Stimulated activated CD4-positive, alpha-beta T cell treated with anti-CD3 and anti-CD28 coated beads, Interleukin-15, amount 100 ng/mL, for 1 hour (primary cell): ENCODE measurements around the gene MICOS13.
"Not testable (repeated sequence)": the region's sequence is repeated elsewhere in the genome, so short reads cannot be mapped to it uniquely, and the experiment has no call there.

Source experiments
- DNase-seq, 2 donors: peaks; one replicate each; pipeline ENCODE4 v3.0.0-alpha.2; 2020; ENCODE audit warnings: low read depth in 1 of 2, low spot score in 1 of 2

MICOS13 gene

DNA sequence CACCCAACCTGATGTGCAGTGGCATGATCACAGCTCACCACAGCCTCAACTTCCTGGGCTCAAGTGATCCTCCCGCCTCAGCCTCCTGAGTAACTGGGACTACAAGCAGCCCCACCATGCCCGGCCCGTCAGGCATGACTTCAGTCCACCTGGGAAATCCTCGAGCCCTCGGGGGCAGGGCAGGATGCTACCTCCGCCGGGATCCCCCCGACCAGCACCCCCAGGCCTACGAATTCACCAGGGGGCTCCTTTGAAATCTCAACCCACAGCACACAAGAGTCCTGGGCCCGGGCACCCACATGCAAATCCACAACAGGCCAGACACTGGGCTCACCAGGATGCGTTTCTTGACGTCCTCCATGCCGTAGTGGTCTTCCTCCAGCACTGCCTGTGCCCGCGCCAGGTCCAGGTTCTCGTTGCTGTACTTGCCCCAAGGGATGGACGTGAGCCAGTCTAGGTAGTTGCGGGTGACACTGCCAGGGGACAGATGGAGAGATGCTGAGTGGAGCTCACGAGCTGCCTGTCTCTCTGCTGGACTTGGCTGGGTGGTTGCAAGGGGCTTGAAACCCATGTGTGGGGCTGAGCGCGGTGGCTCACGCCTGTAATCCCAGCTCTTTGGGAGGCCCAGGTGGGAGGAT is 20.3 kb upstream of the MICOS13 start:
- no peak for DNase-seq

DNA sequence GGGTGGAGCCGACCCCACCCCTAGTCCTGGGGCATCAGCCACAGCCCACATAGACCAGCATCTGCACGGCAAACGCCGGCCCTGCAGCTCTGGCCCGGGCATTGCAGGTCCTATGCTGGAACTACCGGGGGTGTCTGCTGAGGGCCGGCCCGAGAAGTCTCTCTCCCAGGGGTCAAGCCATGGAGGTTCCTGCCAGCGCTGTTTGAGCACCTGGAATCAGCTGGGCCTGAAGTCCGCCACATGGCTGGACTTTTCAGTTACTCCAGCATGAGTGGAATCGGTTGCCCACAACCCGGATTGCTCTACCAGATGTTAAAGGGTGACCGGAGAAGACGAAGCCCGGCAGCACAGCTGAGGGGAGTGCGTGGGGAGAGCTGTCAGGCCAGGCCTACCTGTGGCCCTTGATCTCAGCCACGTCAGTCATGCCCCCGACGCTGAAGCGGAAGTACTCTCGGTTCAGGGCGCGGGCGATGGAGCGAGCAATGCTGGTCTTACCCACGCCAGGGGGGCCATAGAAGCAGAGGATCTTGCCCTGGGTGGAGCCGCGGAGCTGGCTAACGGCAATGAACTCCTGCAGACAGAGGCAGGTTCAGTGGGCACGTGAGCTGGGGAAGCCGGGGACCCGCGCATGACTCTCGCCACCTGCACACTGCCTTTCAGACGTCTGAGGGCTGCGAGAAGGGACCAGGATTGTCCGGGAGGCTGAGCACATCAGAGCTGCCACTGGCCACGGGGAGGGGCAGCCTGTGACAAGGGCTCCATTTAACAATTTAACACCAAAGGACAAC is 18.5 kb upstream of the MICOS13 start:
- no peak for DNase-seq

DNA sequence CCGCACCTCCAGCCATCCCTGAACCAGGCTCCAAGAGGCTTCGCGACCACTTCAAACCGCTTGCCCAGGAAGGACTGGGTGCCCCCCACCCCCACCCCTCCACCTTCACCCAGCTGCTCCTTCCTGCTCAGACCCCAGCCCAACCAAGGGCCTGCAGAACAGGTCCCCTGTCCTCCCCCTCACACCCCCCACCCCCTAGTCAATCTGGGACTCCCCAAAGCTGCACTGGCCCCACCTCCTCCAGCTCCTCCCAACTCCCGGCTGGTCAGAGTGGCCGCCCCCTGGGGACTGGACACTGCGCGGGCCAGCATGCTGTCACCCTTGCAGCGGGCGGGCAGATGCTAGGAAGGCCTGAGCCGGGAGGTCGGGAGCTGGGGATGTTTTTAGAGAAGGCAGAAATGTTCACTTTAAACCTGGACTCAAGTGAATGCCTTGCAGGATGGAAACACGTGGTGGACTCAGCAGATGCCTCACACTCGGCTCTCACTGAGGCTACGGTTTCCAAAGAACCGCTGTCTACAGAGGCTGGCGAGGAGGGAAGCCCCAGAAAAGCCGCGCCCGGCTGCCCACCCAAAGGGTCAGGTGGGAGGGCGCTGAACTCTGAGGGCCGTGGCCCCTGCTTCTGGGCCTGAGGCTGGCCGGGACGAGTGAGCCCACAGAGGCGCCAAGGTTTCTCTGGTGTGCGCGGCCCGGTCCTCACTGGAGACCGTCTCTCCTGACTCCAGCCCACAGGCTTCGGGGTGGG is 17.7 kb upstream of the MICOS13 start:
- DNase-seq, result no peak

DNA sequence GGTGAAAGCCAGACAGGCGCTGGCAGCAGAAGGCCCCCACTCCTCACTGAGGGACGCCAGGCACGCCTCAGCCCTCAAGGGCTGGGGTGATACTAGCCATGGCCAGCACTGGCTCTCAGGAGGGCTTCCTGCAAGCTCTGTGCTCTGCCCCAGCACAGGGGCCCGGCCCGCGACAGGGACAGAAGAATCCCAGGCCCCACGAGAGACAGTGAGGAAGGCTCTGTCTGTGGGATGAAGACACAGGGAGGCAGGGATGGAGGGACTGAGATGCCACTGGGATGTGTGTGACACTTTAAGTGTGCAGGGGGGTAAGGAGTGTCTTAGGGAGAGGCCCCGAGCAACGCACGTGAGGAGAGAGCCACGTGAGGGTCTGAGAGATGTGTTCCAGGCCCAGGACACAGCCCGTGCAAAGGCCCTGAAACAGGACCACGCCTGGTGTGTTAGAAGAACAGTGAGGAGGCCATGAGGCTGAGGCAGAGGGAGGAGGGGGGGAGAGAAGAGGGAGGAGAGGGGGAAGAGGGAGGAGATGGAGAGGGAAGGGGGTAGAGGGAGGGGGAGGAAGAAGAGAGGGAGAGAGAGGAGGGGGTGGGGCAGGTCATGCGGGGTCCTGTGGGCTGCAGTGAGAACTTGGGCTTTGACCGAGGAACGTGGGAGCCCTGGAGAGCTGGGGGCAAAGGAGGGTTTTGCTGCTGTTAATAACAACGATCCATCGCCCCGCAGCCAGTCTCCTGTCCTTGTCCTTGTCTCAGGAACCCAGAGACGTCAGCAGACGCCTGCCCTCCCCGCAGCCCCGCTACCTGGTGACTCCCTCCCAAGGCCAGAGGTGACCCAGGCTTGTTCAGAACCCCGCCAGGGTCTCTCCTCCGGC is 16.9 kb upstream of the MICOS13 start:
- no peak for DNase-seq

DNA sequence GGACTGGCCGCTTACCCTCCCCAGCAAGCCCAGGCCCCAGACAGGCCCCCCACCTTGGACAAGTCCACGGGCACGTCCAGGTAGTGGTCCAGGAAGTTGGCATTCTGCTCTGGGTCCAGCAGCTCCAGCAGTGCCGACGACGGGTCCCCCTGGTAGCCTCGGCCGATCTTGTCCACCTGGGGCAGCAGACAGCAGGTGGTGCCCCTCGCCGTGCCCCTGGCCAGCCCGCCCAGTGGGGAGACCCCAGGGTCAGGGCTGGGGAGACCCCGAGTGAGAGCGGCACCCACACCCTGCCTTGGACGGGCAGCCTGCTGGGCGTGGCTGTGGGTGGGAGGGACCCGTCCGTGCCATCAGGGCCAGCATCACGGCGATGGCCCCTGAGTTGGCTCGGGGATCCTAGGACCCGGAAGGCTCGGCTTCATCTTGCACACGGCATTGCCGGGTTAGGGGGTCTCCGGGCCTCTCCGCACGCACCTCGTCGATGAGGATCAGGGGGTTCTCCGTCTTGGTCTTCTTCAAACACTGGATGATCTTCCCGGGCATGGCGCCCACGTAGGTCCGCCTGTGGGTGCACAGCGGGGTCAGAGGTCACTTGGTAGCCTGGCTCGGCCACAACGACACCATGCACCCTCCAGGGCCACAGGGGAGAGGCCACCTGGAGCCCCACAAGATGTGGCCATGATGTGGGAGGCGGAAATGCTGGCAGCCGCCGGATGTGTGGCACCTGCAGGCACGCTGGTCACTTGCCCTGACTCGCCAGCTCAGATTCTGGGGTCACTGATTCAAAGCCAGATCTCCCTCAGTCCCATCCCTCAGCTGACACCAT is 16.1 kb upstream of the MICOS13 start:
- DNase-seq, result no peak

DNA sequence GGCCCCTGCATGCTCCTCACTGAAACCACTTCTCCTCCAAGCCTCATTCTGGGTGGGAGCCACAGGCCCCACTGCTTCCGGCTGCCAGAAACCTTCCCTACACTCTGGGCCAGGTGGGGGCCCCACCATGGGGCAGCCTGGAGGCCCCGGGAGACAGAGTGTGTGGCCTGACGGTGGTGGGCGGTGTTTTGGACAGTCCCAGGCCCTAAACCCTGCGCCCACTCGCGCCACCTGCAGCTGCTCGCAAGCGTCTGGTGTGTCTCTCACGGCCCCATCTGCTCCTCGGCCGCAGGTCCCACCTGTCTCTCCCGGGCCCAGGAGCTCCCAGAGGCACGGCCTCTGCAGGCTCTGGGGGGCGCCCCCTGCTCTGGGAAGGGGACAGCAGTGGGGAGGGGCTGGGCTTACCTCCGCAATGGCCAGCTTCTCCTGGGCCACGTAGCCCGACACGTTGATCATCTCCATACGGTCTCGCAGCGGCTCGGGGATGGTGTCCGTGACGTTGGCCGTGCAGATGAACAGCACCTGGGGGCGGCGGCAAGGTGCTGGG is 15.4 kb upstream of the MICOS13 start:
- no peak for DNase-seq

DNA sequence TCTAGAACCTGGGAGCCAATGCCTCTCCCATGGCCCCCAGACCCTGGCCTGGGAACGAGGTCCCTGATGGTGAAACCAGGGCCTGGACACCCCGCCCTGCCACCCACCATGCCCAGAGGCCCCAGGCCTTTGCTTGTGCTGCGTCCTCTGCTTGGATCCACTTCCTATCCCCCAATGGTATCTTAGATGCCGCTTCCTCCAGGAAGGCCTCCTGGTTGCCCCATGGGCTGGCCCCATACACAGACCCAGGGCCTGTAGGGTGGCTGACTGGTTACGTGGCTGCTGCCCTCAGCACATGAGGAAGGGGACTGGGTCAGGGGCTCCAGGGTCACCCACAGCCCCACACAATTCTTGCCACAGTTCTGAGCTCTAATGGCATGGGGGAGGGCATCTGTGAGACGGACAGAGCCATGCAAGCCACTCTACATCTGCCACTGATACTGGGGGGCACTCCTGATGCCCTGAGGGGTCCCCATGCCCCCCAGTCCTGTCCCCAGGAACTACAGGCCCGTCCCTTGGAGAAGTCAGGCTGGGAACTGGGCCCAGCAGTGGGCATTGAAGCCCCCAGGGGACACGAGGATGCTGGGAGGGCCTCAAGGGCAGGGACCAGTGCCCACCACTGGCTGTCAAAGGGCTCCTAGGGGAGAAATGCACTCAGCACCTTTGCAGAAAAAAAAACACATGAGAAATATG is 14.8 kb upstream of the MICOS13 start:
- no peak for DNase-seq

DNA sequence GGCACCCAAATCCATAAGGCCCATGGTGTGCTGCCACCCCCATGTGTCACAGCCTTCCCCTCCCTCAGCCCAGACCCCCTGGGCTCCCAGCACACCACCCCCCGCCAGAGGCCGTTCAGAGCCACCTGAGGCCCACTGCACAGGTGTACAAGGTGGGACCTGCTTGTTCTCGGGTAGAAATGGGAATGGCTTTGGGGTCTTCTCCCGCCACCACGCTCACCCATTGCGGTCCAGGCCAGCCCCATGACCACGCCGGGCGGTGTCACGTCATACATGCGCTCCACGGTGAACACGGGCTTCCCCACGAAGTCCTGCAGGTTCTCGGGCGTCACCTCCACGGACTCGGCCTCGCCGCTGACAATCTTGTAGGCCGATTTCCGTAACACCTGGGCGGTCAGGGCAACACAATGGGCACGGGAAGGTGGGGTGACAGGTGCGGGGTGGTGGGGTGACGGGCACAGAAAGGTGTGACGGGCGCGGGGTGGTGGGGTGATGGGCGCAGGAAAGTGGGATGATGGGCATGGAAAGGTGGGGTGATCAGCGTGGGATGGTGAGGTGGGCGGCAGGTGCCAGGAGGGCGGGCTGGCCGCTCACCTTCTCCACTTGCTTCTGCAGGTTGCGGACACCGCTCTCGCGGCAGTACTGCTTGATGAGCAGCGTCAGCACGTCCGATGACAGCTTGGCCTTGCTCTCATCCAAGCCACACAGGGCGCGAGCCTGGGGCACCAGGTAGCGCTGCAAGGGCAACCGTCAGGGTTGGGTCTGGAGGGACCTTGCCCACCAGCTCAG is 14.0 kb upstream of the MICOS13 start:
- DNase-seq, result no peak

DNA sequence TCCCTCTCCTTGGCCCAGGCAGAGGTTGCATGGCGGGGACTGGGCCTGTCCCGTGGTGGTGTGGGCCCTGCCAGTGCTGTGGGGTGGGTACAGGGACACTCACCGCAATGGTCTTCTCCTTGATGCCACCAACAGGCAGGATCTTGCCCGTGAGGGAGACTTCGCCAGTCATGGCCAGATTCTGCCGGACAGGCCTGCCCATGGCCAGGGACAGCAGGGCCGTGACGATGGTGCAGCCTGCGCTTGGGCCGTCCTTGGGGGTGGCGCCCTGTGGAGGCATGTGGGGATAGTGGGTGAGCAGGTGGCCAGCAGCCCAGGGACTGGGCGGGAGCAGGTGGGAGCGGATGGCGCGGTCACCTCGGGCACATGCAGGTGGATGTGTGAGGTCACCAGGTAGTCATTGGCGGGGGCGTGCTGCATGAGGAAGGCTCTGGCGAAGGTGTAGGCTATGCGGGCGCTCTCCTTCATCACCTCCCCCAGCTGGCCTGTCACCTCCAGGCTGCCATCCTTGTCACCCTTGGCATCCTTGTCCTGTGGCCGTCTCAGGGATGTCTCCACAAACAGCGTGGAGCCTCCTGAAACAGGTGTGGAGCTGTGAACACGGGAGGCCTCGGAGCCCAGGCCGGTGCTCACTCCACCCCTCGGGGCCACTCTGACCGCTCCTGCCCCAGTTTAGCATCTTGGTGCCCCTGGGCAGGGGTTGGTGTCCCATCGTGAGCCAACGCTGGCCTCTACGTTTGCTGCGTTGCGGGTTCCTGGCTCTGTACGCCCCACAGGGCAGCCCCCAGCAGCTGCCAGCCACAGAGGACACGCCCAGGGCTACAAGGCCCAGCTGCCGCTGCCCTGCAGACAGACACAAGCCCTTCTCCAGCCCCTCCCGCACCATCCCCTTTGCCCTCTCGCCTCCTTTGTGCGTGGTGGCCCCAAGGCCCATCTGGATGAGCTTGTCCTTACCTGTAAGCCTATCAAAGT is 13.2 kb upstream of the MICOS13 start:
- DNase-seq, result no peak

DNA sequence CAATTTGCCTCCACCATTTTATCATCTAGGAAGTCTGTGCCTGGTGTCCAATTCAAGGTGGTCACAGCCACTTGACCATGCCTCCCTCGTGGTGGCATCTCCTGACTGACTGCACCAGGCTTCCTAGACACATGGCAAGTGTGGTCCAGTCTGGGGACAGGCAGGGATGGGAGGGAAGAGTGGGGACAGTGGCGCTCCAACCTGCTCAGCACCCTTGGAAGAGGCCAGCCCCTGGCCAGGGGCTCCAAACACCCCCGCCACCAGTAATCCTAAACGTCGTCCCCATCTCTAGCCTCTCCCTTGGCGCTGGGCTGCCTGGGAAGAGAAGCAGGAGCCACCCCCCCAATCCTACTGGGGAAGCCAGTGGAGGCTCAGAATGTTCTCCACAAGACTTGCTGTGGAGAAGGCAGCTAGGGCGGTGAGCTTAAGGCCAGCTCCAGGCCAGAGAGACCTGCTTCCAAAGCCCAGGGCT is 12.4 kb upstream of the MICOS13 start:
- DNase-seq, result no peak

DNA sequence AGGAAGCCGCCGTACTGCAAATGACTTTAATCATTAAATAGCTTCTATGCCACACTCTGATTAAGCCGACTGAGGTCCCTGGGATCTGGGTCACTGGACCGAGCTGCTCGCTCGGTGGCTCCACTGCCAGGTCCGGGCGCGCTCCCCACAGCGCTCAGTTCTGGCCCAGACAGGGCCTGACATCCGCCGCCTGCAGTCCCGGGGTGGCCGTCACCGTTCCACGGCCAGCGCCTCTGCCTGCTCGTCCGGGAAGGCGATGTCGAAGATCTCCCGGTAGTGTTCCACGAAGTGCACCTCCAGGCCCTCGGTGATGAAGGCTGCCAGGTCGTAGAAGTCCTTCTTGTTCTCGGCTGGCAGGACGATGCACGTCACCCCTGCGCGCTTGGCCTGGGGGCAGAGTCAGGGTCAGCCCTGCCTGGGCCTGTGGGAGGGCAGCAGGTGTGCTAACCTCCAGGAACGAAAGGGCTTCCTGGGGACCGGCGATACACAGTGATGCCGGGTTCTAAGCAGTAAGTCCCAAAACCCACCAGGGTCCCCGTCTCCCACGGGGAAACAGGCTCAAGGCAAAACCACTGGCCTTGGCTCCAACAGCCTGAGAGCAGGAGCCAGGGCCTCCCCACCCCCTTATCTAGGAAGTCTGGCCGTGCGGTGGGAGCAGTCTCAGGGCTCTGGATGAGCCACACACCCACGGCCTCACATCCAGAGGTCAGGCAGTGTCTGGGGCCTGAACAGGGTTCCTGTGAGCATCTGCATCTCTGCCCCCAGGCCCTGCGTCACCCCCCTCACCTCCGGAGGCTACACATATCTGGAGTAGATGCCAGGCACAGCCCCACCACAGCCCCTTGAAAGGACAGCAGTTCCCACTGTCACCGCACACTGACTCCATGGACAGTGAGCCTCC is 11.8 kb upstream of the MICOS13 start:
- DNase-seq, result no peak

DNA sequence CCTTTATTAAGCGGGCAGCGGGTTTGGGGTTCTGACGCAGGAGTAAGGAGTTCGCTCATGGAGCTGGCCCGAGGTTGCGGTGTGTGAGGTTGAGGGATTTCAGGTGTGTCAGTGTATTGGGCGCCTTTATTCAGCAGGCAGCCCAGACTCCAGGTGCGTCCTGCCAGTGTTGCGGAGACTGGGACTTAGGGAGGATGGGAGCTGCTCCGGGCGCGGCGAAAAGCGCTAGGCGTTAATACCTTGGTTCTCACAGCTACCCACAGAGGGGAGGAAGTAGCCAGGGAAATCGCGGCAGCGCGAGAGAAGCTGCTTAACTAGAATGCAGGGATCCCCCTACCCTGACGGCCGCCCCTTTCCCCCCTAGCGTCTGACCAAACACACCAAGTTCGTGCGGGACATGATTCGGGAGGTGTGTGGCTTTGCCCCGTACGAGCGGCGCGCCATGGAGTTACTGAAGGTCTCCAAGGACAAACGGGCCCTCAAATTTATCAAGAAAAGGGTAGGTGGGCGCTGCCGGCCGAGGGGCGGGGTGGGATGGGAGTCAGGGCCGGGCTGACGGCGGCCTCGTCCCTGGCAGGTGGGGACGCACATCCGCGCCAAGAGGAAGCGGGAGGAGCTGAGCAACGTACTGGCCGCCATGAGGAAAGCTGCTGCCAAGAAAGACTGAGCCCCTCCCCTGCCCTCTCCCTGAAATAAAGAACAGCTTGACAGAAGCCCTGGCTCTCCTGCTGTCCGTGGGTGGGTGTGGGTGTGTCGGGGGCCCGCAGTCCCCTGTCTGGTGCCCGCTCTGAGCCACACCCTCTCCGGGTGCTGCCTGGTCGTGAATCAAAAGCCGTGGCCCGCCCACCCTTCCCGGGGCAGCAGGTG is 10.9 kb upstream of the MICOS13 start:
- DNase-seq, result peak in 1 of 2 donors; percentile 56

DNA sequence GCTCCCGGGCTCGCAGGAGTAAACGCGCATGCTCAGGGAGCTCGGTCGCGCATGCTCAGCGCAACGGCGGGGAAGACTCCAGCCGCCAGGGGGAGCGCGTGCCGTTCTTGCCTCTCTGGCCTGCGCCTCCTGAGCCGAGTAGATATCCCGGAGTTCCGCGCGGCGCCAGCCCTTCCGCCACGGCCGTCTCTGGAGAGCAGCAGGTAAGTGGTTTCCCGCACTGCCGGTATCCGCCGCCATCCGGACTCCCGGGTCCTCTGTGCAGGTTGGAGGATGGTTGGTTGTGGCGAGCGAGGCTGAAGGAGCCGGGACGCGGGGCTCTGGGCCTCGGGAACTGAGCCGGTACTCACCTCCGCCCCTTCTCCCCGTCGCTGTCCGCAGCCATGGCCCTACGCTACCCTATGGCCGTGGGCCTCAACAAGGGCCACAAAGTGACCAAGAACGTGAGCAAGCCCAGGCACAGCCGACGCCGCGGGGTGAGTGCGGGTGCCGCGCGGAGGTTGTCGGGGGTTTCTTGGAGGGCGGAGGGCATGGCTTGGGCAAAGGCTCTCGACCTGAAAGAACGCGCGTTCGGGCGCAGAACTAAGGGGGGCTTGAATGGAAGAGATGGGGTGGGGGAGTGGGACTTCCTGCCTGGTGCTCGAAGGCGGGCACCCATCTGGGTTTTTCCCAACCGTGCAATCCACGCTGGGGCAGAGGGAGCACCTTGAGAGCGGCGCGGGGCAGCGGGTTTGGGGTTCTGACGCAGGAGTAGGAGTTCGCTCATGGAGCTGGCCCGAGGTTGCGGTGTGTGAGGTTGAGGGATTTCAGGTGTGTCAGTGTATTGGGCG is 10.0 kb upstream of the MICOS13 start, which contains the start of gene RPL36:
Gene RPL36 (plus strand): TSS at position 171 of the 830 bp plus-strand sequence. CDS start 213 bp downstream, at position 384.
- peak; percentile 98 to 99 for DNase-seq

DNA sequence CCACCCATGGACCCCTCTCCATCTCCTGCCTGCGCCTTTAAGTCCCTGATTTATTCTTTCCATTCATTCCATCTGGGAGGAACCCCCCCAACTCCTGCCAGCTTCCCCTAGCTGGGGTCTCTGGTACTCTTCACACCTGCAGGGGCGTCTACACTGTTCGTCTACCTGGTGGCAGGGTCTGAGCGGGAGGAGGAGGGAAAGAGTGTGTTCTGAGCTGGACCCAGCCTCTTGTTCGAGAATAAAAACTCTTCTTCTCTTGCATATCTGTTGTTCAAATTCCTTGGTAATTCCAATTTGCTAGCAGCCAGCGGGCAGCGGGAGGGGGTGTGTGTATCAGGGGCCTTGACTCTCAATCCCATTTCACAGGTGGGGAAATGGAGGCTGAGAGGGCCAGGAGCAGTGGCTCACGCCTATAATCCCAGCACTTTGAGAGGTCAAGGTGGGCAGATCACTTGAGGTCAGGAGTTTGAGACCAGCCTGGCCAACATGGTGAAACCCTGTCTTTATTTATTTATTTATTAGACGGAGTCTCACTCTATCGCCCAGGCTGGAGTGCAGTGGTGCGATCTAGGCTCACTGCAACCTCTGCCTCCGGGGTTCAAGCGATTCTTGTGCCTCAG is 8.1 kb upstream of the MICOS13 start:
- DNase-seq, result not testable (repeated sequence)
